Left renal pelvis (tissue), 4 donors: ENCODE data around the gene STOX1. TPM values are rescaled to one million over a fixed set of nuclear protein-coding genes. Genes with fewer than 3 reads are reported as not detected.
"Not testable (repeated sequence)": the region's sequence is repeated elsewhere in the genome, so short reads cannot be mapped to it uniquely, and the experiment has no call there.

ENCODE experiments used
- DNase-seq, 4 donors: peaks; one replicate each; pipeline ENCODE4 v3.0.0-alpha.2; 2013; ENCODE audit warnings: low read depth in 4 of 4, low spot score in 3 of 4
- polyA plus RNA-seq, 4 donors: library from polyadenylated mRNA; unstranded; fragments of 120-200 nt; gene quantifications; one replicate each; pipeline ENCODE4 v1.2.1, GENCODE V29; 2013; ENCODE audit not compliant: insufficient read length in 4 of 4

Gene STOX1
- polyA plus RNA-seq, 4 donors: 6.2 to 14.7 (median 10.5) TPM

DNA sequence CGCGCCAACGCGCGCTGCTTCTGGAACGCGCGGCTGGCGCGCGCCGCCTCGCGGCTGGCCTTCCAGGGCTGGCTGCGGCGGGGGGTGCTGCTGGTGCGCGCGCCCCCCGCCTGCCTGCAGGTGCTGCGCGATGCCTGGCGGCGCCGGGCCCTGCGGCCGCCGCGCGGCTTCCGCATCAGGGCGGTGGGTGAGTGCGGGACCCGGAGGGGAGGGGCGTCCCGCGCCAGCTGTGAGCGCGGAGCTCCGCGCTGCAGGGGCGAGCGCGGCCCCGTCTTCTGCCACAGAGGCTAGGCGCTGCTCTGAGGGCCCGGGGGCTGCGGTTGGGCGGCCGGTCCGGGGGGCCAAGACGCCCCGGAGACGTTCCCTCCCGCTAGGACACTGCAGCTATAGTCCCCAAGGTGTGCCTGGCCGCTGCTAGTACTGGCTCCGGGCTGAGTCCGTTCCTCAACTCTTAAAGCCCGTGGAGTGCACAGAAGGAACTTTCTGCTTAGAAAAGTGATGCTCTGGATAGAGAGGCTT, 811 bp downstream of the STOX1 start:
- DNase-seq: peak in 1 of 4 donors; percentile 7

DNA sequence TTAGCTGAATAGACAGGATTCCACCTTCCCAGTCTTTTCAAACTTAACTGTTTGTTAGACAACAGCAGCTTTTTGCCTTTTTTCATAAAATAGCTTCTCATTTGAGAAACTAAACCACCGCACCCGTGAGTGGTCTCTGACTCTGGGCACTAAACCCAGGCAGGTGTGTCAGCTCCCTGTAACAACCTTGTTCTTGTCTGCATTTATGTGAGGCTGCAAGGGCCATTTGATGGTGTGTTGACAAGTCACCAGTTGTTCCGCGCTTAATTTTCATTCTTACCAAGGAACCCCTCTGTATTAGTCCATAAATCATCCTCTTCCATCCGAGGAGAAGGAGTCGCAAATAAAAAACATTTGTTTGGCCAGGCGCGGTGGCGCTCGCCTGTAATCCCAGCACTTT, 1.5 kb downstream of the STOX1 start:
- no peak for DNase-seq

DNA sequence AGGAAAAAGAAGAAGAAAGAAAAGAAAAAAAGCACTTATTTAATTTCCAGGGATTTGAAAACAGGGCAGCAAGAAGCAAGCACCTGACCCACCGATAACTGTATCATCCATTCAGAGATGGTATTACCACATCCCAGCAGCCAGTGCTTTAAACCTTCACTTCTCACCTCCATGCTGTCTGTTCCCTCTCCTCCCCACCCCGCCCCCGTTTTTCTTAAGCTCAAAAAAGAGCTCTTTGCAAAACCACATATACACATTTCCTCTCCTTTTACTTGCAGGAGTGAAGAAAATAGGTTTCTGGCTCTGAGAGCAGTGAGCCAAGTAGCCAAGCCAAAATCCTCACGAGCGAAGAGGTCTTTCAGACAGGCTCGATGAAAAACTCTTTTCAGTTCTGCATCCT, 2.2 kb downstream of the STOX1 start:
- no peak for DNase-seq

DNA sequence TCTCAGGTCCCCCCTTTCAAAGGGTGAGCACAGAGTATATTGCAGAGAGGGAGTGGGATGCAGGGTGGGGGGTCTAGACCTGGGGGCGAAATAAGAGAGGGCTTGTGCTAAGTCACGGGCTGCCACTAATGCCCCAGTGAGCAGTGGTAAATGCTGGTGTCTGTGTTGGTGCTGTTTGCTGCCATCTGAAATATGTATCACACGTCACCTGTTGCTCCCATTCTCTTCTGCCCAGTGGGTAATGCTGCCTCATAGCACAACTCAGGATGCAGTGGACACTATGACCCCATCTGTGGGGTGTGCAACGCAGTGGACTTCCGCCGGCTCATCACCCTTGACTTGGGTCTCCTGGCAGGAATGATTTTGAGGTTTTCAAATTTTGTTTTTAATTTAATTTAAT, 2.6 kb downstream of the STOX1 start:
- no peak for DNase-seq

DNA sequence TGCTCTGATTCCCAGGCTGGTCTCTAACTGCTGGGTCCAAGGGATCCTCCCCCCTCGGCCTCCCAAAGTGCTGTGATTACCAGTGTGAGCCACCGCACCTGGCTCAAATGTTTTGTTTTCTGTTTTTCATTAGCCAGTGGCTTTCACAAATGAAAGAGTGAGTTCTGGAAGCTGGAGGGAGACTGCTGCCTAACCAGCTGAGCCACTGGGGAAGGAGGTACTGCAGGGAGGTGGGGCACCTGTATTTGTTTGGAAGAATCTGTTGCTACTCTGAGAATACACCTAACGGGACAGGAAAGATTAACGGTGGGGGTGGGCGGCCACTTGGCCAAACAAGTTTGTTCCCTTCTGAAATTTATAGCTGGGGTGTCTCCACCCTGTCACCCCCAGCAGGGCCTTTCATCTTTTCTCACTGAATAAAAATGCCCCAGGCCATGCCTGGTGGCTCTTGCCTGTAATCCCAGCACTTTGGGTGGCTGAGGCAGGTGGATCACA, 4.7 kb downstream of the STOX1 start:
- DNase-seq: no peak

DNA sequence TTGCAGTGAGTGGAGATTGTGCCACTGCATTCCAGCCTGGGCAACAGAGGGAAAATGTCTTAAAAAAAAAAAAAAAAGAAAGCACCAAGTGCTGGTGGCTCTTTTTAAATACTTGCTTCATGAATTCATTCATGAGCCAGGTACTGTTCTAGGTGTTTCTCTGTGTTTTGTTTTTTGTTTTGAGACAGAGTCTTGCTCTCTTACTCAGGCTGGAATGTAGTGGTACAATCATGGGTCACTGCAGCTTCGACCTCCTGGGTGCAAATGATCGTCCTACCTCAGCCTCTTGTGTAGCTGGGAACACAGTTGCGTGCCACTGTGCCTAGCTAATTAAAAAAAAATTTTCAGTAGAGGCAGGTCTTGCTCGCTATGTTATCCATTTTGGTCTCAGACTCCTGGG, 5.3 kb downstream of the STOX1 start:
- no peak for DNase-seq

DNA sequence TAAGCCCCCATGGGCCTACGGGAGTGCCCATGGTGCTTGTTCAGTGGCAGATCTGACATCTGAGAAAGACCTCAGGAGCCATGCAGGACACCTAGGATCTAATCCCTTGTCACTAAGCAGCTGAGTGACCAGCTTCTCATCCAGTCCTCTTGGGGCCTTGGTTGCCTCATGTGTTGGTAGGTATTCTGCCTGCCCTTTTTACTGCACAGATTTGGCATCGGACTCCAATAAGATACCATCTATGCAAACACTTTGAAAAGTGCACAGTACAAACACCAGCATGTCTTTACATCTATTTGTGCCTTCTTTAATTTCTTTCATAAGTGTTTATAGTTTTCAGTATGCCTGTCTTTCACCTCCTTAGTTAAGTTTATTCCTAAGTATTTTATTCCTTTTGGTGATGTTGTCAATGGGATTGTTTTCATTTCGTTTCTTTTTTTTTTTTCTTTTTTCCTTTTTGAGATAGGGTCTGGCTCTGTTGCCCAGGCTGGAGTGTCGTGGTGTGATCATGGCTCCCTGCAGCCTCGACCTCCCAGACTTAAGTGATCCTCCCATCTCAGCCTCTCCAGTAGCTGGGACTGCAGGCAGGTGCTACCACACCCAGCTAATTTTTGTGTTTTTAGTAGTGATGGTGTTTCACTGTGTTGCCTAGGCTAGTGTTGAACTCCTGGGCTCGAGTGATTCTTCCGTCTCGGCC, 10.4 kb downstream of the STOX1 start:
- DNase-seq: no peak

DNA sequence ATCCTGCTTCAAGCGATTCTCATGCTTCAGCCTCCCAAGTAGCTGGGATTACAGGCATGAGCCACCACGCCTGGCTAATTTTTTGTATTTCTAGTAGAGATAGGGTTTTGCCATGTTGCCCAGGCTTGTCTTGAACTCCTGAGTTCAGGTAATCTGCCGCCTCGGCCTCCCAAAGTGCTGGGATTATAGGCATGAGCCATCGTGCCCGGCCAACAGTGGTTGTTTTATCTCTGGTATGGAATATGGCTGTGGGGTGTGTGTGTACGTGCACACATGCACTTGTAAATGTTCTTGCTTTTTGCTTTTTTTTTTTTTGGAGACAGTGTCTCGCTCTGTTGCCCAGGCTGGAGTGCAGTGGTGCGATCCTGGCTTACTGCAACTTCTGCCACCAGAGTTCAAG, 13.3 kb downstream of the STOX1 start:
- not testable (repeated sequence) for DNase-seq

DNA sequence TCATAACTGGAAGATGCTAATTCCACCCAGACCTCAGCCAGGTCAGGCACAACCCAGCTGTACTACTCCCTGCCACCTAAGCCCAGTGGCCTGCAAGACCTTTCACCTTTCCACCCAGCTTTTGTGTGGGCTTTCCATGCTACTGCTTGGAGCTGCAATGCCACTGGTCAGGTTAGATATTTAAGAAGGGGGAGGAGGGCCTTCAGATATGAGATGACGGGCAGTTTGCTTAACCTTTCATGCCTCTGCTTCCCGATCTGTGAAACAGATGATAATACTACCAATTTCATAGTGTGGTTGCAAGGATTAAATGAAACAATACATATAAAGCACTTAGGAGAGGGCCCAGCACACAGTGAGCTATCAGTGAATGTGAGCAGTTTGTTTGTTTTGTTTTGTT, 20.9 kb downstream of the STOX1 start:
- DNase-seq: no peak

DNA sequence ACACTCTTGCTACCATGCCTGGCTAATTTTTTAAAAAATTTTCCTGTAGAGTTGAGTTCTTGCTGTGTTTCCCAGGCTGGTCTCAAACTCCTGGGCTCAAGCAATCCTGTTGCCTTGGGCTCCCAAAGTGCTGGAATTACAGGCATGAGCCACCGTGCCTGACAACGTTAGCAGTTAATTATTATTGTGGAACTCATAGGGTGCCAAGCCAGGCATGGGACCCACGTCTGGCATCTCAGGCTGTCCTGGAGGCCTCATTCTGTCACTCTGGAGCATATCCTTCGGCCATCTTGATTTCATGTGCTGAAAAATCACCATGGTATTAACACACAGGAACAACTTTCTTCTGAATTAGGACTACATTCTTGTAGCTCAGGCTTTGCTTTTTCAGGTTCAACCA, 21.5 kb downstream of the STOX1 start:
- no peak for DNase-seq

DNA sequence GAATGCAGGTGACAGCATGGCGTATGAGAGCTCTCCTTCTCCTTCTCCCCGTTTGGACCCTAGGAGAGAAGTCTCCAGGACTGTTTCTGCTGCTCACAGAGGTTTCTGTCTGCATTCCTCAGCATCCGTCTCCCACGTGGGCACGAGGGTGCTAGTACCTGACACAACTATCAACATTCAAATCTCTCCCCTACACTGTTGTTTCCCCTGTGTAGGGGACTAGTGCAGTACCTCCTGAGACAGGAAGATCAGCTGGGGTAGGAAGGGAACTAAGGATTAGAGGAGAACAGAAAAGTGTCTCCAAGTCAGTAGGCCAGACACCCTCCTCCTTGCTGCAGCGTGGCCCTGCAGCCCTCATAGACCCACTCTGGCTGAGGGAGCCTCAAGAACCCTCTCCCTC, 29.0 kb downstream of the STOX1 start:
- DNase-seq: no peak

DNA sequence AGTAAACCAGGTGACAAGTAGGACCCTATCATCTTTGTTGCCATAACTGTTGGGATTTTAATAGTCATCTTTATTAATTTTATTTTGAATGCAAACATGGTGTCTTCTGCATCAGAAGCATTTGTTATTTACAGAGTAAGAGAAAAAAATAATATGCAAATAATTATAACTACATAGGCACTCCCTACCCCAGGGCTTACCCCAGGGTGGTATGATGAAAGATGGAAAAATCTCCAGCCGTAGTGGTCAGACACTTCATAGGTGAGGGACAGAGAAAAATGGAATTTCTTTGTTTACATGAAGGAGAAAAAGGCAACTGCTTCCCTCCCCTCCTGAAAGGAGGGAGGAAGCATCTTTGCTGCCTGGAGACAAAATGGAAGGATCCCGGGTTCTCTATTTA, 29.7 kb downstream of the STOX1 start:
- DNase-seq: no peak

DNA sequence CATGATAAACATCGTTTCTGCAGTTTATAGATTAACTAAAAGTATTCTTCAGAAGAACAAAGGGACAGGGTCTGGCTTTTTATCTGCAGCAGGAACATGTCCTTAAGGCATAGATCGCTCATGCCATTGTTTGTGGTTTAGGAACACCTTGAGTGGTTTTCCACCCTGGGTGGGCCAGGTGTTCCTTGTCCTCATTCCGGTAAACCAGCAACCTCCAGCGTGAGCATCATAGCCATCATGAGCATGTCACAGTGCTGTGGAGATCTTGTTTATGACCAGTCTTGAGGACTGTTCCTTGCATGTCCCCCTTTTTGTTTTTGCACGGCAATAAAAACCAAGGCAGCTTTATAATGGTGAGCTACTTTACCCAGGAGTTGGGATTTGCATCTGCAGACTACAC, 33.9 kb downstream of the STOX1 start:
- no peak for DNase-seq

DNA sequence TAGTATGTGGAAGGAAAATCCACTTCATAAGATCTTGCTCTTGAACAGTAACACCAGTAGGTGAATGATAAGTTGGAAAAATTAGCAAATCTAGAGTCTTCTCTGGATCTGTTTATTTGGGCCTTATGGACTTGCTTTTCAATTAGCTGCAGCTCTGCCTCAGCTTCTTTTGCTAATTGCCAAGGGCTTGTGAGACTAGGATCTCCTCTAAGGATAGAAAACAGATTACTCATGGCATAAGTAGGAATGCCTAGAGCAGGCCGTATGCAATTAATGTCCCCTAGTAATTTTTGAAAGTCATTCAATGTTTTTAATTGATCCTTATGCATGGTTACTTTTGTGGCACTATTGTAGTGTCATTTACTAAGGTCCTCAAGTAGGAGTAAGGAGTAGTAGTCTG, 37.3 kb downstream of the STOX1 start:
- DNase-seq: no peak

DNA sequence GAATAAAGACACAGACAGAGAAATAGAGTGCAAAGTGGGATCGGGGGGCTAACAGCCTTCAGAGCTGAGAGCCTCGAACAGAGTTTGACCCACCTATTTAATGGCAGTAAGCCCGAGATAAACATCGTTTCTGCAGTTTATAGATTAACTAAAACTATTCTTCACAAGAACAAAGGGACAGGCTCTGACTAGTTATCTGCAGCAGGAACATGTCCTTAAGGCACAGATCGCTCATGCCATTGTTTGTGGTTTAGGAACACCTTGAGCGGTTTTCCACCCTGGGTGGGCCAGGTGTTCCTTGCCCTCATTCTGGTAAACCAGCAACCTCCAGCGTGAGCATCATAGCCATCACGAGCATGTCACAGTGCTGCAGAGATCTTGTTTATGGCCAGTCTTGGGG, 40.8 kb downstream of the STOX1 start:
- DNase-seq: not testable (repeated sequence)

DNA sequence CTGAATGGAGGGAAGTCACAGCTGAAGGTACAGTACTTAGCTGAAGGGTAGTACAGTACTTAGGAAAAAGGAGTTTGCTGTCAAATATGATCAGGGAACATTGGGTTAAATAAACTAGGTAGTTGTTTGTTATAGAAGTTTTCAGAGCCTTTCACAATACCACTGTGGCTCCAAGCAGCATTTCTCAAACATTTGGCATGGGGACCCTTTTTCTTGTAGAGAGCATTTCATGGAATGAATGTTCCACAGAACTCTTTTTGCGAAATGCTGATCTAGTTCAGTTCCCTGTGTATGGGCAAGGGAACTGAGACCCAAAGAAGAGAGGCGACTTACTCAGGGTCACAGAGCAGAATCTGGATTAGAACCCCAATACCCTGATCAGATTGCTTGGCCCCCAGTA, 42.3 kb downstream of the STOX1 start:
- no peak for DNase-seq

DNA sequence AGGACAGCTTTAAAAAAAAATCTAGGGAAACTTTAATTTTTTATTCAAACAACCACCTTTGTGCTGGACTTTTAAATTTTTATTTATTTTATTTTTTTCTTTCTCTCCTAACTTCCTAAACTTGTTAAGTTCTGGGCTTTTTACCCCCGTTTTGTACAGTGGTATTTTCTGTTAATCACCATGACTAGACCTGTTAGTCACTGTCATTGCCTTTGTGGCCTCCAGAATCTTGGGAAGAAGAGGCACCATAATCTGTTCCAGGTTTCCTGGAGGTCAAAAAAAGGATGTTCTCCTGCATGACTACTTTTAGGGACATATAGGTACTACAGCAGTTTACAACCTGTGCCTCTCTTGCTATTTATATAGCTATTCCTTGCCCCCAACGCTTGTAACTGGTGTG, 42.7 kb downstream of the STOX1 start:
- DNase-seq: no peak

DNA sequence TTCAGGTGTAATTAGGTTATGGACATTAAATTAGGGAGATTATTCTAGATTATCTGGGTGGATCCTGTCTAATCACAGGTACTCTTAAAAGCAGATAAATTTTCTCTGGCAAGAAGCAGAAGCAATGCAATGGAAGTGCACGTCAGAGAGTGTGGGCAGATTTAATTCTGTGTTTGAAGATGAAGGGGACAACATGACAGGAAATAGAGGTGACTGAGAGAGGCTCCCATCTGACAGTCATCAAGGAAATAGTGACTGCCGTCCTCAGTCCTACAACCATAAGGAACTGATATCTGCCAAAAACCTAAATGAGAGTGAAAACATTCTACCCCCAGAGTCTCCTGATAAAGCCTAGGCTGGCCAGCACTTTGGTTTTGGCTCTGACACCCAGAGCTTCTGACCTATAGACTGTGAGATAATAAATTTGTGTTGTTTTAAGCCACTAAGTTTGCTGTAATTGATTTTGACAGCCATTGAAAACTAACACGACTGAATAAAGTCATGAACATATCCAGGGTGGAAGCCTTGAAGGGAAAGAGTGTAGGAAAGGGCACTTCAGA, 43.3 kb downstream of the STOX1 start:
- DNase-seq: no peak

DNA sequence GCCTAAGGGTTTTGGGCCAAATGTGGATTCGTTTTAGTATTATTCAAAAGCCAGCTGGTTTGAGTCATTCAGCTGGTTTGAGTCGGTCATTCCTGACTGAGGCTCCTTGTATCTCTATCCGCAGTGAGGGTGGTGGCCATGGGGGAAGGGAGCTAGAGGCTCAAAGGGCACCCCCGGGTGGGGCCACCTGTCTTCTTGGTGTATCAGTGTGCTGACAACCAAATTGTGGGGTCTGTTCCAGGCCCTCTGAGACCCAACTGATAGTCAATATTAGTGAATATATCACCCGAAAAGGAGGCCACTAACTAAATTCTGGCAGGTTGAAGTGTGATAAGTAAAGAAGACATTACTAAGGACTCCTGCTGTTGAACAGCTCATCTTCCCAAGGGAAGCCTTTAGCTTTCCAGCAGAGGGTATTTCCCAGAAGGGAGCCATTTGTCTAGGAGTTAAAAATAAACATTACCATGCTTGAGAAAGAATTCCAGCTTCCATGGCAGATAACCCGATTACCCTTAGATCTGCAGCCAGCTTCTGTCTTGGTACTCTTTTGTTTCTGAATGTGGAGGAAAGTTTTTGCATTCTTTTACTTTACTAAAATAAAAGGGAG, 43.9 kb downstream of the STOX1 start:
- DNase-seq: no peak

DNA sequence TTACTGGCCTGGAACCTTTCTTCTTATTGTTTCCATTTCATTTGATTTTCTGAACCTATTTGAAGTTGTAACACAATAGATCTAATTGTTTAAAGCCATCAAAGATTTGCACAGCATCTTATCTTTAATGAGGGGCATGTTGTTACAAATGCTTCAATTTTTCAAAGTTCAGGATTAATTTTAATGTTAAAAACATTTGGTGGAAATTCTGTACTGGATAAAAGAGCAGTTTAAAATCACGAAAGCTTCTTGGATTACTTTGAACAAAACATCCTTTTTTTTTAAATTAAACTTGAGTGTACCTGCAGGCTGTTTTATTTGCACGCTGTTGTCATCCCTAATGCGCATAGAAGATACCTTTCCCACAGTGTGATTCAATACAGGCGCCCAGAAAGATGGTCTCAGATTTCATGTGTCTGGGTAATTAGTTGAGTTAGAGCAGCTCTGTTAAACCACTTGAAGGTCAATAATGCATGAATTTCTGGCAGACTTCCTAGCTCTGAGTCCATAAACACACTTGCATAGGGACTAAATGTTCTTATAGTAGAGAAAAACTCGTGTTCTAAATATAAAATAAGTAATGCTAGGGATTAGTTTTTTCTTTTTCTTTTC, 44.5 kb downstream of the STOX1 start:
- peak; percentile 61 to 85 (median 72) for DNase-seq
